ENCODE data around the gene RHOV. TPM values are rescaled to one million over a fixed set of nuclear protein-coding genes. Genes with fewer than 3 reads are reported as not detected.

The RHOV gene
- total RNA-seq, 6 experiments from 2014 or later: not detected

GRCh38 chr15:40843885-40844695 lies 29.9 kb downstream of the RHOV start, which contains the start of gene SPINT1:
Gene SPINT1 (plus strand): TSS chr15:40844048. CDS start chr15:40844555, 507 bp downstream.
- H3K27ac ChIP-seq: no peak within 1 kb of the TSS
- H3K36me3 ChIP-seq: no peaks in the 10 kb centered on the region
- peak within 1 kb of the TSS; percentile 41 to 47 (median 44) for H3K4me3 ChIP-seq
- no peak for TF ChIP-seq CTCF (IDR thresholded peaks at IDR 0.05)
- no peak for TF ChIP-seq POLR2A (IDR thresholded peaks at IDR 0.05)
- peaks cover 0 to 12% (median 0%) of the 10 kb centered on the region in 4 donors for H3K4me1 ChIP-seq
- peak in 3 of 4 donors; percentile 24 to 32 (median 26) for ATAC-seq
- 0% methylated on average over 5 of the region's 89 CpGs for WGBS (ENCODE audit: insufficient coverage, low coverage, low lambda C conversion rate, missing lambda C conversion rate)
- DNase-seq: no peak
- H3K27me3 ChIP-seq: peaks cover 0 to 11% of the 10 kb centered on the region in 2 donors
- intact Hi-C loops (cut with DNase I): no loop called here
- H3K9me3 ChIP-seq: no peaks in the 10 kb centered on the region

GRCh38 chr15:40843261-40843884 lies 30.7 kb downstream of the RHOV start:
- intact Hi-C loops (cut with DNase I): no loop called here
- no peak for ATAC-seq

GRCh38 chr15:40841741-40842140 lies 32.3 kb downstream of the RHOV start:
- no peak for ATAC-seq
- H3K4me3 ChIP-seq: no peak overlapping the region
- intact Hi-C loops (cut with DNase I): no loop called here
- H3K36me3 ChIP-seq: no peaks in the 10 kb centered on the region
- H3K9me3 ChIP-seq: no peaks in the 10 kb centered on the region
- H3K27me3 ChIP-seq: peaks cover 0 to 11% of the 10 kb centered on the region in 2 donors
- H3K4me1 ChIP-seq: peaks cover 0 to 12% (median 0%) of the 10 kb centered on the region in 4 donors
- TF ChIP-seq CTCF (IDR thresholded peaks at IDR 0.05): no peak
- no peak for TF ChIP-seq POLR2A (IDR thresholded peaks at IDR 0.05)
- WGBS (ENCODE audit: insufficient coverage, low coverage, low lambda C conversion rate, missing lambda C conversion rate): 85% methylated on average over 2 of the region's 2 CpGs
- DNase-seq: no peak
- no peak overlapping the region for H3K27ac ChIP-seq

More at GRCh38 chr15:40843261-40843884, 30.7 kb downstream of the RHOV start:
- H3K4me3 ChIP-seq: peak overlapping the region; percentile 41 to 47 (median 44)
- H3K27ac ChIP-seq: no peak overlapping the region
- WGBS (ENCODE audit: insufficient coverage, low coverage, low lambda C conversion rate, missing lambda C conversion rate): 55% methylated on average over 3 of the region's 34 CpGs
- H3K36me3 ChIP-seq: no peaks in the 10 kb centered on the region
- no peak for DNase-seq
- H3K9me3 ChIP-seq: no peaks in the 10 kb centered on the region
- H3K4me1 ChIP-seq: peaks cover 0 to 12% (median 0%) of the 10 kb centered on the region in 4 donors
- H3K27me3 ChIP-seq: peaks cover 0 to 11% of the 10 kb centered on the region in 2 donors
- no peak for TF ChIP-seq CTCF (IDR thresholded peaks at IDR 0.05)
- no peak for TF ChIP-seq POLR2A (IDR thresholded peaks at IDR 0.05)

- ATAC-seq (no peak), DNase-seq (no peak)
- Histone ChIP-seq H3K36me3 (no peaks in the 10 kb centered on the region), H3K9me3 (no peaks in the 10 kb centered on the region), H3K27me3 (no peaks in the 10 kb centered on the region), H3K27ac (no peak overlapping the region), H3K4me1 (peaks cover 0 to under 1% (median 0%) of the 10 kb centered on the region in 4 donors), H3K4me3 (no peak overlapping the region)
- intact Hi-C loops (cut with DNase I): no loop called here
- 84% methylated on average over 5 of the region's 5 CpGs for WGBS (ENCODE audit: insufficient coverage, low coverage, low lambda C conversion rate, missing lambda C conversion rate)
- TF ChIP-seq CTCF (IDR thresholded peaks at IDR 0.05) (no peak), POLR2A (IDR thresholded peaks at IDR 0.05) (no peak)
Observed at GRCh38 chr15:40838756-40839155, 35.3 kb downstream of the RHOV start.
